NT2/D1 (cell line): Measurements from ENCODE around the gene BMPR1A.

Experiments
- SUZ12 ChIP-seq: IDR thresholded peaks from 2 replicates; pipeline ENCODE4 v1.6.1; 2011; ENCODE audit not compliant: insufficient read length, insufficient read depth; ENCODE audit errors: extremely low read depth
- YY1 ChIP-seq: IDR thresholded peaks from 2 replicates; pipeline ENCODE4 v1.6.1; 2011; ENCODE audit not compliant: insufficient read length, insufficient read depth
- ZNF274 ChIP-seq: IDR thresholded peaks from 2 replicates; pipeline ENCODE4 v1.6.1; 2011; ENCODE audit warnings: mild to moderate bottlenecking, low read depth, low read length

GRCh38 chr10:86871563-86872183 is 115.3 kb downstream of the BMPR1A start:
- TF ChIP-seq SUZ12 (no peak), ZNF274 (no peak), YY1 (no peak)
